GM18867 (cell line): ENCODE data around the gene NET1.

Experiments used
- ATAC-seq: cut with Tn5 transposase; IDR thresholded peaks from one replicate; pipeline ENCODE4 v1.9.1; 2021; ENCODE audit warnings: mild to moderate bottlenecking, moderate library complexity; ENCODE audit not compliant: unreplicated experiment

Gene NET1

GRCh38 chr10:5497948-5498730 lies 85.8 kb downstream of the NET1 start:
- ATAC-seq = no peak

- no peak for ATAC-seq
Observed at GRCh38 chr10:5498791-5499492, 86.6 kb downstream of the NET1 start.

GRCh38 chr10:5499493-5500140 lies 87.3 kb downstream of the NET1 start, which contains the start of gene CALML5:
Gene CALML5, minus strand, starts transcription at chr10:5499570. Its CDS starts 132 bp downstream, at chr10:5499438.
- no peak for ATAC-seq

GRCh38 chr10:5500162-5500670 lies 87.9 kb downstream of the NET1 start:
- no peak for ATAC-seq

GRCh38 chr10:5500910-5501309 lies 88.6 kb downstream of the NET1 start:
- no peak for ATAC-seq

- no peak for ATAC-seq
Observed at GRCh38 chr10:5502061-5502521, 89.7 kb downstream of the NET1 start.

- no peak for ATAC-seq
Observed at GRCh38 chr10:5502571-5503476, 90.5 kb downstream of the NET1 start.

- ATAC-seq = no peak
Observed at GRCh38 chr10:5503477-5503835, 91.1 kb downstream of the NET1 start.

- no peak for ATAC-seq
Observed at GRCh38 chr10:5504146-5505072, 92.1 kb downstream of the NET1 start.

GRCh38 chr10:5506246-5506645 lies 93.9 kb downstream of the NET1 start:
- no peak for ATAC-seq

- no peak for ATAC-seq
Observed at GRCh38 chr10:5506751-5507648, 94.6 kb downstream of the NET1 start.

GRCh38 chr10:5507649-5508131 lies 95.3 kb downstream of the NET1 start:
- ATAC-seq = no peak

GRCh38 chr10:5508161-5508604 lies 95.8 kb downstream of the NET1 start:
- no peak for ATAC-seq
